HEK293 (cell line): ENCODE data around the gene IFT80.

Source experiments
- CTCF ChIA-PET: fragments of 350-600 bp; formaldehyde crosslinking; extraction: SDS; loops from one replicate; lab custom pipeline; 2021; ENCODE audit warnings: antibody characterized with exemption; lab: Yijun Ruan, JAX
- POLR2A ChIA-PET: fragments of 300-600 bp; formaldehyde crosslinking; extraction: SDS; loops from one replicate; lab custom pipeline; 2020; ENCODE audit warnings: antibody characterized with exemption, inconsistent platforms; lab: Yijun Ruan, JAX
- H3K27ac ChIP-seq: fragments of 200-500 bp; sonication (Bioruptor generic); 2 replicates; pipeline ENCODE4 v1.5.1; 2014; ENCODE audit warnings: low read depth, low read length, control low read depth, inconsistent platforms; ENCODE audit errors: extremely low read depth
- H3K36me3 ChIP-seq, 2 experiments: fragments of 200-500 bp in 1 of 2; sonication (Bioruptor generic) in 1 of 2; 1 replicate in 1 of 2; 2 replicates in 1 of 2; pipeline ENCODE4 v1.5.1; 2014 to 2017; ENCODE audit warnings: inconsistent platforms in 2 of 2, low read length in 2 of 2; ENCODE audit not compliant: control insufficient read depth in 2 of 2, insufficient read depth in 1 of 2
- H3K4me1 ChIP-seq: fragments of 200-500 bp; sonication (Bioruptor generic); 2 replicates; pipeline ENCODE4 v1.5.1; 2014; ENCODE audit warnings: mild to moderate bottlenecking, low read length, inconsistent platforms; ENCODE audit not compliant: control insufficient read depth, insufficient read depth
- H3K4me3 ChIP-seq: 2 replicates; pipeline ENCODE4 v1.5.1; 2011; ENCODE audit warnings: low read depth, mild to moderate bottlenecking, control low read depth, low read length, moderate library complexity
- H3K9me3 ChIP-seq: fragments of 200-500 bp; sonication (Bioruptor generic); 2 replicates; pipeline ENCODE4 v1.5.1; 2014; ENCODE audit warnings: low read depth, low read length, inconsistent platforms; ENCODE audit not compliant: control insufficient read depth, insufficient read depth
- GLIS1 ChIP-seq: fragments of 450-650 bp; formaldehyde crosslinking; IDR thresholded peaks from 2 replicates; pipeline ENCODE4 v1.5.1; 2016; ENCODE audit warnings: missing biosample characterization, missing genetic modification characterization
- KLF8 ChIP-seq: fragments of 450-650 bp; formaldehyde crosslinking; IDR thresholded peaks from 2 replicates; pipeline ENCODE4 v1.5.1; 2016; ENCODE audit warnings: missing biosample characterization, missing genetic modification characterization
- PRDM1 ChIP-seq: fragments of 450-650 bp; formaldehyde crosslinking; IDR thresholded peaks from 2 replicates; pipeline ENCODE4; 2016; ENCODE audit warnings: missing biosample characterization, missing genetic modification characterization
- SP3 ChIP-seq: fragments of 450-650 bp; formaldehyde crosslinking; IDR thresholded peaks from 2 replicates; pipeline ENCODE4 v1.5.1; 2016; ENCODE audit warnings: missing biosample characterization, missing genetic modification characterization
- SP7 ChIP-seq: fragments of 450-650 bp; formaldehyde crosslinking; IDR thresholded peaks from 2 replicates; pipeline ENCODE4 v1.5.1; 2016; ENCODE audit warnings: missing biosample characterization, missing genetic modification characterization
- ZBTB6 ChIP-seq: fragments of 450-650 bp; formaldehyde crosslinking; IDR thresholded peaks from 2 replicates; pipeline ENCODE4 v1.5.1; 2017; ENCODE audit warnings: missing biosample characterization, missing genetic modification characterization
- ZFP37 ChIP-seq: fragments of 450-650 bp; formaldehyde crosslinking; IDR thresholded peaks from 2 replicates; pipeline ENCODE4 v1.5.1; 2016; ENCODE audit warnings: missing biosample characterization, missing genetic modification characterization
- ZNF112 ChIP-seq: fragments of 450-650 bp; formaldehyde crosslinking; IDR thresholded peaks from 2 replicates; pipeline ENCODE4 v1.5.0; 2017; ENCODE audit warnings: missing biosample characterization, missing genetic modification characterization
- ZNF174 ChIP-seq: fragments of 450-650 bp; formaldehyde crosslinking; IDR thresholded peaks from 2 replicates; pipeline ENCODE4 v1.5.0; 2017; ENCODE audit warnings: missing biosample characterization, mild to moderate bottlenecking, missing genetic modification characterization
- ZNF292 ChIP-seq: fragments of 450-650 bp; formaldehyde crosslinking; IDR thresholded peaks from 2 replicates; pipeline ENCODE4 v1.5.1; 2016; ENCODE audit warnings: low read depth, missing biosample characterization, missing genetic modification characterization, borderline replicate concordance
- ZNF324 ChIP-seq: fragments of 450-650 bp; formaldehyde crosslinking; IDR thresholded peaks from 2 replicates; pipeline ENCODE4 v1.5.1; 2016; ENCODE audit warnings: missing biosample characterization, missing genetic modification characterization
- ZNF423 ChIP-seq: fragments of 450-650 bp; formaldehyde crosslinking; IDR thresholded peaks from 2 replicates; pipeline ENCODE4 v1.5.1; 2016; ENCODE audit warnings: missing biosample characterization, missing genetic modification characterization
- ZNF449 ChIP-seq: fragments of 450-650 bp; formaldehyde crosslinking; IDR thresholded peaks from 2 replicates; pipeline ENCODE4 v1.5.1; 2017; ENCODE audit warnings: missing biosample characterization, mild to moderate bottlenecking, missing genetic modification characterization, moderate library complexity
- ZNF585B ChIP-seq: fragments of 450-650 bp; formaldehyde crosslinking; IDR thresholded peaks from 2 replicates; pipeline ENCODE4 v1.5.1; 2016; ENCODE audit warnings: missing biosample characterization, missing genetic modification characterization
- ZNF621 ChIP-seq: fragments of 450-650 bp; formaldehyde crosslinking; IDR thresholded peaks from 2 replicates; pipeline ENCODE4 v1.5.1; 2017; ENCODE audit warnings: missing biosample characterization, missing genetic modification characterization
- ZNF707 ChIP-seq: fragments of 450-650 bp; formaldehyde crosslinking; IDR thresholded peaks from 2 replicates; pipeline ENCODE4 v1.5.1; 2016; ENCODE audit warnings: missing biosample characterization, missing genetic modification characterization
- ZSCAN30 ChIP-seq: fragments of 450-650 bp; IDR thresholded peaks from 2 replicates; pipeline ENCODE4 v1.5.1; 2018; ENCODE audit warnings: missing biosample characterization, mild to moderate bottlenecking, missing genetic modification characterization, moderate library complexity
- TF ChIP-seq, protein P1 (sequence below): fragments of 450-650 bp; formaldehyde crosslinking; IDR thresholded peaks from 2 replicates; pipeline ENCODE4 v1.5.1; 2016; ENCODE audit warnings: missing biosample characterization, missing genetic modification characterization
- TF ChIP-seq, protein P2 (sequence below): fragments of 450-650 bp; formaldehyde crosslinking; IDR thresholded peaks from 2 replicates; pipeline ENCODE4 v1.5.1; 2016; ENCODE audit warnings: missing biosample characterization, missing genetic modification characterization
- TF ChIP-seq, protein P3 (sequence below): sonication (generic); formaldehyde crosslinking; IDR thresholded peaks from 2 replicates; pipeline ENCODE4 v1.8.1; 2022; ENCODE audit warnings: mild to moderate bottlenecking, moderate library complexity, missing genetic modification reagents
- TF ChIP-seq, protein P4 (sequence below): fragments of 450-650 bp; formaldehyde crosslinking; IDR thresholded peaks from 2 replicates; pipeline ENCODE4 v1.5.1; 2016; ENCODE audit warnings: missing biosample characterization, missing genetic modification characterization

IFT80 gene

GRCh38 chr3:160226026-160226907 is 172.8 kb downstream of the IFT80 start (continued):
- TF ChIP-seq, protein P1, sequence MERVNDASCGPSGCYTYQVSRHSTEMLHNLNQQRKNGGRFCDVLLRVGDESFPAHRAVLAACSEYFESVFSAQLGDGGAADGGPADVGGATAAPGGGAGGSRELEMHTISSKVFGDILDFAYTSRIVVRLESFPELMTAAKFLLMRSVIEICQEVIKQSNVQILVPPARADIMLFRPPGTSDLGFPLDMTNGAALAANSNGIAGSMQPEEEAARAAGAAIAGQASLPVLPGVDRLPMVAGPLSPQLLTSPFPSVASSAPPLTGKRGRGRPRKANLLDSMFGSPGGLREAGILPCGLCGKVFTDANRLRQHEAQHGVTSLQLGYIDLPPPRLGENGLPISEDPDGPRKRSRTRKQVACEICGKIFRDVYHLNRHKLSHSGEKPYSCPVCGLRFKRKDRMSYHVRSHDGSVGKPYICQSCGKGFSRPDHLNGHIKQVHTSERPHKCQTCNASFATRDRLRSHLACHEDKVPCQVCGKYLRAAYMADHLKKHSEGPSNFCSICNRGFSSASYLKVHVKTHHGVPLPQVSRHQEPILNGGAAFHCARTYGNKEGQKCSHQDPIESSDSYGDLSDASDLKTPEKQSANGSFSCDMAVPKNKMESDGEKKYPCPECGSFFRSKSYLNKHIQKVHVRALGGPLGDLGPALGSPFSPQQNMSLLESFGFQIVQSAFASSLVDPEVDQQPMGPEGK (tag by site-specific recombination): 0 out of 2 replicates have a peak, but pooled peaks have one; percentile 28
- TF ChIP-seq ZNF621 (tag by site-specific recombination): no peak
- TF ChIP-seq, protein P2, sequence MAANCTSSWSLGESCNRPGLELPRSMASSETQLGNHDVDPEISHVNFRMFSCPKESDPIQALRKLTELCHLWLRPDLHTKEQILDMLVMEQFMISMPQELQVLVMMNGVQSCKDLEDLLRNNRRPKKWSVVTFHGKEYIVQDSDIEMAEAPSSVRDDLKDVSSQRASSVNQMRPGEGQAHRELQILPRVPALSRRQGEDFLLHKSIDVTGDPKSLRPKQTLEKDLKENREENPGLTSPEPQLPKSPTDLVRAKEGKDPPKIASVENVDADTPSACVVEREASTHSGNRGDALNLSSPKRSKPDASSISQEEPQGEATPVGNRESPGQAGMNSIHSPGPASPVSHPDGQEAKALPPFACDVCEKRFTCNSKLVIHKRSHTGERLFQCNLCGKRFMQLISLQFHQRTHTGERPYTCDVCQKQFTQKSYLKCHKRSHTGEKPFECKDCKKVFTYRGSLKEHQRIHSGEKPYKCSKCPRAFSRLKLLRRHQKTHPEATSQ (tag by site-specific recombination): 0 out of 2 replicates have a peak, but pooled peaks have one; percentile 16
- no peak for TF ChIP-seq ZNF423 (tag by site-specific recombination)
- TF ChIP-seq ZNF707 (tag by site-specific recombination): no peak
- no peak for TF ChIP-seq ZNF585B (tag by site-specific recombination)
- TF ChIP-seq ZNF449 (tag by site-specific recombination): no peak
- no peak for TF ChIP-seq ZSCAN30 (tag by site-specific recombination)
- no peak for TF ChIP-seq ZNF292
- TF ChIP-seq PRDM1 (tag by site-specific recombination): no peak
- TF ChIP-seq, all 188 proteins: peak for 8

DNA sequence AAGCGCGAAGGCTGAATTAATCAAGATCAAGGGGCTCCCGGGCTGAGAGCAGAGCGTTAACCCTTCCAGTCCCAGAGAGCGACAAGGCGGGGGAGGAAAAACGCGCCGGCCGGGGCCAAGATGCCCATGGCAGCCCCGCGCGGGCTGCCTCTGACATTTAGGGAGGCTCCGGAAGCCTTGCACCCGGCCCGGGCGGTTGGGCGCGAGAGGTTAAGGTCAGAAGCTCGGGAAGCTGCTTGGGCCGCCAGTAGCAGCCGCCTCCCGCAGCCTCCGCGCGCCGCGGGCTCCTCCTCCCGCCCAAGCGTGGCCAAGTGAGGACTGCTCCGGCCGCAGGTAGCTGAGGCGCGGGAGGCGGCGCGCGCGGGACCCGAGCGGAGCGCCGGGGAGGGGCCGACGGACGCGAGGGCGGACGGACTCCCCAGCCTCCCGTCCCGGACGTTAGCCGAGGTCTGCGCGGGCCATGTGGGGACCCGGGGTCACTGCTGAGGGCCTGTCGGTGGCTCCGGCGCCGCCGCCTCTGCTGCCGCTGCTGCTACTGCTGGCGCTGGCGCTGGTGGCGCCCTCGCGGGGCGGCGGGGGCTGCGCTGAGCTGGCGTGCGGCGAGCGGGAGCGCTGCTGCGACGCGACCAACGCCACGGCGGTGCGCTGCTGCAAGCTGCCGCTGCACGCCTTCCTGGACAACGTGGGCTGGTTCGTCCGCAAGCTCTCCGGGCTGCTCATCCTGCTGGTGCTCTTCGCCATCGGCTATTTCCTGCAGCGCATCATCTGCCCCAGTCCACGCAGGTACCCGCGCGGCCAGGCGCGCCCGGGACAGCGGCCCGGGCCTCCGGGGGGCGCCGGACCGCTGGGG is 173.6 kb downstream of the IFT80 start, which contains the start of gene C3orf80:
Gene C3orf80, plus strand, starts transcription at position 247 of the 850 bp plus-strand sequence. Its CDS starts 214 bp downstream, at position 461.
- Histone ChIP-seq H3K27ac (peak within 1 kb of the TSS; percentile 35; the same call in 1 of the 2 replicates), H3K4me3 (peak within 1 kb of the TSS; percentile 63), H3K4me1 (no peaks in the 10 kb centered on the region), H3K9me3 (no peaks in the 10 kb centered on the region), H3K36me3 (no peaks in the 10 kb centered on the region)
- POLR2A ChIA-PET: interaction anchor here (0.6 to 0.7 kb wide), 2 partner anchors 30 to 171 kb away, joined by 3 read pairs; no protein-coding TSS in a partner anchor
- CTCF ChIA-PET: interaction anchor here (0.6 to 1.8 kb wide), 7 partner anchors 9 to 228 kb away, joined by 3 to 5 read pairs (median 4); no protein-coding TSS in a partner anchor
- 0 out of 2 replicates have a peak, but pooled peaks have one; percentile 19 for TF ChIP-seq ZBTB6
- peak; percentile 44 for TF ChIP-seq GLIS1 (tag by site-specific recombination)
- TF ChIP-seq, protein P3, sequence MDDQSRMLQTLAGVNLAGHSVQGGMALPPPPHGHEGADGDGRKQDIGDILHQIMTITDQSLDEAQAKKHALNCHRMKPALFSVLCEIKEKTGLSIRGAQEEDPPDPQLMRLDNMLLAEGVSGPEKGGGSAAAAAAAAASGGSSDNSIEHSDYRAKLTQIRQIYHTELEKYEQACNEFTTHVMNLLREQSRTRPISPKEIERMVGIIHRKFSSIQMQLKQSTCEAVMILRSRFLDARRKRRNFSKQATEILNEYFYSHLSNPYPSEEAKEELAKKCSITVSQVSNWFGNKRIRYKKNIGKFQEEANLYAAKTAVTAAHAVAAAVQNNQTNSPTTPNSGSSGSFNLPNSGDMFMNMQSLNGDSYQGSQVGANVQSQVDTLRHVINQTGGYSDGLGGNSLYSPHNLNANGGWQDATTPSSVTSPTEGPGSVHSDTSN (CRISPR knock-in tag): peak; percentile 55; the same call in 1 of the 2 replicates
- TF ChIP-seq, protein P4, sequence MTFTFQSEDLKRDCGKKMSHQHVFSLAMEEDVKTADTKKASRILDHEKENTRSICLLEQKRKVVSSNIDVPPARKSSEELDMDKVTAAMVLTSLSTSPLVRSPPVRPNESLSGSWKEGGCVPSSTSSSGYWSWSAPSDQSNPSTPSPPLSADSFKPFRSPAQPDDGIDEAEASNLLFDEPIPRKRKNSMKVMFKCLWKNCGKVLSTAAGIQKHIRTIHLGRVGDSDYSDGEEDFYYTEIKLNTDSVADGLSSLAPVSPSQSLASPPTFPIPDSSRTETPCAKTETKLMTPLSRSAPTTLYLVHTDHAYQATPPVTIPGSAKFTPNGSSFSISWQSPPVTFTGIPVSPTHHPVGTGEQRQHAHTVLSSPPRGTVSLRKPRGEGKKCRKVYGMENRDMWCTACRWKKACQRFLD (tag by site-specific recombination): no peak
- no peak for TF ChIP-seq ZNF112 (tag by site-specific recombination)
- no peak for TF ChIP-seq ZNF174 (tag by site-specific recombination)
- TF ChIP-seq, protein P1 (tag by site-specific recombination): peak; percentile 44; the same call in 1 of the 2 replicates
- peak; percentile 33; the same call in 1 of the 2 replicates for TF ChIP-seq SP7
- peak; percentile 76 for TF ChIP-seq ZFP37 (tag by site-specific recombination)
- peak; percentile 41; the same call in 1 of the 2 replicates for TF ChIP-seq KLF8
- TF ChIP-seq ZNF324 (tag by site-specific recombination): 0 out of 2 replicates have a peak, but pooled peaks have one; percentile 29
- TF ChIP-seq SP3 (tag by site-specific recombination): peak; percentile 44
